Upper lobe of left lung (tissue), 6 donors: ENCODE data around the gene OR4F6. TPM values are rescaled to one million over a fixed set of nuclear protein-coding genes. Genes with fewer than 3 reads are reported as not detected.
"Not testable (repeated sequence)": the region's sequence is repeated elsewhere in the genome, so short reads cannot be mapped to it uniquely, and the experiment has no call there.

ENCODE experiments used
- ATAC-seq, 2 donors: fragments of 200-7000 bp; cut with Tn5 transposase; one replicate each; pipeline ENCODE4 v1.9.1; 2022; ENCODE audit warnings: mild to moderate bottlenecking in 2 of 2, moderate library complexity in 2 of 2; ENCODE audit not compliant: low FRiP score in 2 of 2
- DNase-seq, 2 donors: peaks; one replicate each; pipeline ENCODE4 v3.0.0-alpha.2; 2019 to 2020
- H3K27ac ChIP-seq, 4 donors: fragments of 200-600 bp; sonication (generic); one replicate each; pipeline ENCODE4 v1.5.1; 2016 to 2019
- H3K27me3 ChIP-seq, 4 donors: fragments of 200-600 bp; sonication (generic); one replicate each; pipeline ENCODE4 v1.5.1; 2017 to 2019
- H3K36me3 ChIP-seq, 4 donors: fragments of 200-600 bp; sonication (generic); one replicate each; pipeline ENCODE4 v1.5.1; 2016 to 2019
- H3K4me1 ChIP-seq, 4 donors: fragments of 200-600 bp; sonication (generic); one replicate each; pipeline ENCODE4 v1.5.1; 2018 to 2019
- H3K4me3 ChIP-seq, 4 donors: fragments of 200-600 bp; sonication (generic); one replicate each; pipeline ENCODE4 v1.5.1; 2017 to 2019; ENCODE audit warnings: mild to moderate bottlenecking in 2 of 4, moderate library complexity in 1 of 4
- H3K9me3 ChIP-seq, 4 donors: fragments of 200-600 bp; sonication (generic); one replicate each; pipeline ENCODE4 v1.5.1; 2018 to 2019
- CTCF ChIP-seq, 6 experiments: fragments of 450-650 bp in 4 of 6; fragments of 200-600 bp in 2 of 6; sonication (generic) in 2 of 6; IDR thresholded peaks; one replicate each; pipeline ENCODE4 v1.5.1; 2016 to 2019; ENCODE audit warnings: antibody characterized with exemption in 6 of 6
- EP300 ChIP-seq, 4 donors: sonication (generic); formaldehyde crosslinking; IDR thresholded peaks; one replicate each; pipeline ENCODE4 v1.5.1; 2017; ENCODE audit warnings: antibody characterized with exemption in 4 of 4, control low read depth in 2 of 4
- POLR2A ChIP-seq, 4 donors: fragments of 450-650 bp; IDR thresholded peaks; one replicate each; pipeline ENCODE4 v1.5.1; 2016 to 2017; ENCODE audit warnings: antibody characterized with exemption in 4 of 4, mild to moderate bottlenecking in 2 of 4
- POLR2AphosphoS5 ChIP-seq, 2 donors: sonication (generic); formaldehyde crosslinking; IDR thresholded peaks; one replicate each; pipeline ENCODE4 v1.5.1; 2017; ENCODE audit warnings: antibody characterized with exemption in 2 of 2
- whole genome bisulfite sequencing, 2 donors: methylation state at CpG; one replicate each; pipeline ENCODE4 v1.1.5; 2017 to 2018; 5-methylcytosine and 5-hydroxymethylcytosine counted together
- total RNA-seq, 6 donors: library from RNA; depleted of rRNA in 4 of 6; stranded (reverse); fragments of >200 nt in 4 of 6; gene quantifications; one replicate each; pipeline versions ENCODE4 v1.1.0 to v1.2.1, GENCODE V29; 2016 to 2021
- donor health status: DM: no; HTN: no; CAD: no; lungs with moderate emphysema.
- donor health status: DM: no; HTN: yes; CAD: no; lungs with severe emphysema.

OR4F6 gene
- total RNA-seq, 6 donors from 2014 or later, result not detected

DNA sequence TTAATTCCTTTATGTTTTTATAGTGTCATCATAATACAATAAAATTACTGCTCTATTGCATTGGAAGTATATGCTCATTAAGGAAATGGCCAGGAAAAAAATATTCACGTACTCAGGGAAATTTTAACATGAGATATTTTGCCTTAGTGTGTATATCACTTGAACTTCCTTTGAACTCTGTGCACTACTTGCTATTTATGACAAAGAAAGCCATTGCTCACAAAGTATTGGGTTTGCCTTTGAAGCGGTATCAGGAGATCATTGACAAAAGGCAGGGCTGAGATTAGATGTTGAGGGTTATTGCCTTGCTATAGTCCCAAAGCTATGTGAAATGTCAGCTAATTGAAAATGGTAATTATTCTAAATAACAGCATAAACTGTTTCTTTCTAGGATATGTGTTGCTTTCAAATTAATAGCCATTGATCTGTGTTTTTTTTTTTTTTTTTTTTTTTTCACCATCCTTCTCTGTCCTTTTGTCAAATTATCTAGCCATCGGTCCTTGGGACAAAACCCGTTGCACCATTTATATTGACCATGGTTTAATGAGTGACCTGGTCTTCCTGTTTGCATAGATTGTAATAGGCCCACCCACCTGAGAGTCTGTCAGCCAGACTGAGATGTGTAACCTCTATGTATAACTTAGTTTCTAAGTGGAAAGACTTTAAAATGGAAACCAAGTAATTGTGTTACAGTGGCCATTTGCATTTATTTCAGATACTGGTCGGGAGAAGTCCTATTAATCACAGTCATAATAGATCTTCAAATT is 14.6 kb upstream of the OR4F6 start:
- not testable (repeated sequence) for DNase-seq, ATAC-seq, H3K27me3 ChIP-seq, H3K36me3 ChIP-seq, H3K4me1 ChIP-seq, H3K27ac ChIP-seq, H3K9me3 ChIP-seq, H3K4me3 ChIP-seq
- WGBS, 2 donors, result 63 to 71% methylated on average over 5 of the region's 5 CpGs

GRCh38 chr15:101790748-101791147 is 12.6 kb upstream of the OR4F6 start:
- H3K27me3 ChIP-seq, H3K9me3 ChIP-seq, H3K27ac ChIP-seq, H3K36me3 ChIP-seq, DNase-seq, H3K4me1 ChIP-seq, H3K4me3 ChIP-seq, ATAC-seq: not testable (repeated sequence)
- 62 to 78% methylated on average over 2 of the region's 4 CpGs for WGBS, 2 donors

DNA sequence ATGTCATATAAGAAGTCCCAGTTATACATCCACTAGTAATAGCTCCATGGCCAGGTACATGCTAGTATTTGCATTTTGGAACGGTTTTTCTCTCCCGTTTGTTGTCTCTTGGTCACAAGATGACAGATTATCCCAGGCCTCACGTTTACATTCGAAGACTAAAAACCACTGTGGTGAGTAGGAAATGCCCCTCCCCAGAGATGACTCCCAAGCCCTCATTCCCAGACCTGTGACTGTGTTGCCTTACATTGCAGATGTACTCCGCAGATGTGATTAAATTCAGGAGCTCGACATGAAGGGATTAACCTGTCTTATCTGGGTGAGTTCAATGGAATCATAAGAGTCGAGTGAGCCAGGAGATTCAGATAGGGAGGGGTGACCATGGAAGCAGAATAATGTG is 9.3 kb upstream of the OR4F6 start:
- not testable (repeated sequence) for H3K27me3 ChIP-seq, H3K9me3 ChIP-seq, H3K4me1 ChIP-seq, H3K4me3 ChIP-seq, H3K36me3 ChIP-seq, H3K27ac ChIP-seq, ATAC-seq, DNase-seq
- 63 to 72% methylated on average over 7 of the region's 7 CpGs for WGBS, 2 donors

DNA sequence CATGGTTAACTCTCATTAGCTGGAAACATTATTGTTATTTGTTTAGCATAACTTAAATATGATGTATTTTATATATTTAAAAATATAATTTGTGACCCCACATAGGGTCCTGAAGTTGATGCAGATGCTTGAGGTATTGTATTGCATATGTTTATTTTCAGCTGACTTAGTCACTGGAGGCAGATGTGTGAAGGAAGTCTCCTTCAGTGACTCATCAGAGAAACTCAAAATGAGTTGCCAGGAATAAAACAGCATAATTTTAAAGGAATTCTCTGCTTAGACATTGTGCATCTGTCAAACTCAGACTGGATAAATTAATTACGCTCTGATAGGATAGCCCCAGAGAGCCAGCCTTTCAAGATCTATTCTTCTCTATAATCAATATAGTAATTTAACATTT is 7.9 kb upstream of the OR4F6 start:
- no peaks in the 10 kb centered on the region for H3K27me3 ChIP-seq
- whole genome bisulfite sequencing, 2 donors, result 78 to 91% methylated on average over 1 of the region's 1 CpG
- no peak overlapping the region for H3K27ac ChIP-seq
- no peak overlapping the region for H3K4me3 ChIP-seq
- ATAC-seq (no peak), DNase-seq (no peak)
- no peaks in the 10 kb centered on the region for H3K36me3 ChIP-seq
- no peaks in the 10 kb centered on the region for H3K9me3 ChIP-seq
- H3K4me1 ChIP-seq, result no peaks in the 10 kb centered on the region
- TF ChIP-seq EP300 (IDR thresholded peaks at IDR 0.05) (no peak), CTCF (IDR thresholded peaks at IDR 0.05) (no peak), POLR2A (IDR thresholded peaks at IDR 0.05) (no peak), POLR2AphosphoS5 (IDR thresholded peaks at IDR 0.05) (no peak)

DNA sequence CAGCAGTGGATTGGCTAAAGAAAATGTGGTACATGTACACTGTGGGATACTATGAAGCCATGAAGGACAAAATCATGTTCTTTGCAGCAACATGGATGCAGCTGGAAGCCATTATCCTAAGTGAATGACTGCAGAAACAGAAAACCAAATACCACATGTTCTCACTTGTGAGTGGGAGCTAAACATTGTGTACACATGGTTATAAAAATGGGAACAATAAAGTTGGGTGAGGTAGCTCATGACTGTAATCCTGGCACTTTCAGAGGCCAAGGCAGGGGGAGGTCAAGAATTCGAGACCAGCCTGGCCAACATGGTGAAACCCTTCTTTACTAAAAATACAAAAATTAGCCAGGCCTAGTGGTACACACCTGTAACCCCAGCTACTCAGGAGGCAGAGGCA is 3.6 kb upstream of the OR4F6 start:
- Histone ChIP-seq H3K27me3 (no peaks in the 10 kb centered on the region), H3K4me1 (no peaks in the 10 kb centered on the region), H3K9me3 (no peaks in the 10 kb centered on the region), H3K36me3 (no peaks in the 10 kb centered on the region), H3K27ac (no peak overlapping the region), H3K4me3 (no peak overlapping the region)
- ATAC-seq (no peak), DNase-seq (no peak)
- TF ChIP-seq POLR2A (IDR thresholded peaks at IDR 0.05), result no peak
- no peak for TF ChIP-seq EP300 (IDR thresholded peaks at IDR 0.05)
- no peak for TF ChIP-seq CTCF (IDR thresholded peaks at IDR 0.05)
- no peak for TF ChIP-seq POLR2AphosphoS5 (IDR thresholded peaks at IDR 0.05)
- 65 to 69% methylated on average over 1 of the region's 1 CpG for WGBS, 2 donors

DNA sequence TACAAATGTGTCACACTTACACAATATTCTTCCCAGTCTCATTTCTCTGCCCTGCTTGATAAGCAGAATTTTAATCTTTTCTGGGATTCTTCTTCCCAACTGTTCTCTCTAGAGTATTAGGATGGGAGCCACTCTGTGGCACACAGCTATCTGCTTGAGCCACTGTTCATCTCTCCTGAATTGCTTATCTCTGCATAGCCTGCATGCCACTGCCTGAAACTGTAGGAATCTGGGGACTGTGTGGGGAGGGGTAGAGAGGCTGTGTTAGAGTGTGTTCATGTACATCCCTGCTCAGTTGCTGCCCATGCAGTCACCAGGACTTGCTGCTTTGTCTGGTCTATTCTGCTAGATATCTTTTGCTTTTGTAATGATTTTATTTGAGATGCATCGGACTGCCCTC is 2.3 kb upstream of the OR4F6 start:
- Histone ChIP-seq H3K27ac (no peak overlapping the region), H3K4me1 (no peaks in the 10 kb centered on the region), H3K9me3 (no peaks in the 10 kb centered on the region), H3K27me3 (no peaks in the 10 kb centered on the region), H3K4me3 (no peak overlapping the region), H3K36me3 (no peaks in the 10 kb centered on the region)
- DNase-seq, result no peak
- TF ChIP-seq EP300 (IDR thresholded peaks at IDR 0.05) (no peak), POLR2A (IDR thresholded peaks at IDR 0.05) (no peak), CTCF (IDR thresholded peaks at IDR 0.05) (no peak), POLR2AphosphoS5 (IDR thresholded peaks at IDR 0.05) (no peak)
- ATAC-seq, result no peak
- WGBS, 2 donors, result 87 to 88% methylated on average over 1 of the region's 1 CpG
